H1 (cell line): Measurements from ENCODE around the gene TIMELESS. TPM values are rescaled to one million over a fixed set of nuclear protein-coding genes. Genes with fewer than 3 reads are reported as not detected.

Source experiments
- CTCF ChIA-PET: fragments of 300-600 bp; sonication (Branson Sonifier 250); formaldehyde crosslinking; loops from one replicate; lab custom pipeline; 2021; ENCODE audit not compliant: partially characterized antibody; lab: Charles Lee
- POLR2A ChIA-PET: fragments of 300-600 bp; sonication (Branson Sonifier 250); formaldehyde crosslinking; loops from one replicate; lab custom pipeline; 2021; ENCODE audit warnings: inconsistent platforms; ENCODE audit not compliant: partially characterized antibody; lab: Charles Lee
- DNase-seq, 2 experiments: peaks; one replicate each; pipeline versions ENCODE4 v3.0.0 to v3.0.0-alpha.2; 2010 to 2022; ENCODE audit warnings: low spot score in 2 of 2, low read depth in 1 of 2, mixed read lengths in 1 of 2
- FAIRE-seq: peaks from 2 replicates; lab custom pipeline; 2011; peaks lifted over from hg19 to GRCh38; lab: Jason Lieb, UNC
- H2AFZ ChIP-seq: 2 replicates; pipeline ENCODE4 v1.8.1; 2012; ENCODE audit warnings: low read length, inconsistent platforms
- H2AK5ac ChIP-seq: 2 replicates; pipeline ENCODE4 v1.6.1; 2013; ENCODE audit warnings: low read depth, low read length
- H2BK120ac ChIP-seq: replicated peaks from 2 replicates; pipeline ENCODE3; 2013; ENCODE audit warnings: low read depth, low read length, inconsistent platforms
- H2BK12ac ChIP-seq: 2 replicates; pipeline ENCODE4 v1.6.1; 2013; ENCODE audit warnings: low read depth, low read length
- H2BK15ac ChIP-seq: 2 replicates; pipeline ENCODE4 v1.6.1; 2013; ENCODE audit warnings: low read length
- H2BK20ac ChIP-seq: 2 replicates; pipeline ENCODE4 v1.6.1; 2013; ENCODE audit warnings: low read length
- H2BK5ac ChIP-seq: 2 replicates; pipeline ENCODE4 v1.6.1; 2013; ENCODE audit warnings: low read depth, low read length
- H3K14ac ChIP-seq: 2 replicates; pipeline ENCODE4 v1.6.1; 2013; ENCODE audit warnings: inconsistent platforms; ENCODE audit not compliant: insufficient read length
- H3K18ac ChIP-seq: 2 replicates; pipeline ENCODE4 v1.6.1; 2013; ENCODE audit warnings: low read length; ENCODE audit errors: extremely low read depth
- H3K23ac ChIP-seq: 2 replicates; pipeline ENCODE4 v1.6.1; 2013; ENCODE audit warnings: inconsistent platforms; ENCODE audit not compliant: insufficient read length
- H3K23me2 ChIP-seq: 2 replicates; pipeline ENCODE4 v1.6.1; 2013; ENCODE audit warnings: low read depth, low read length
- H3K27ac ChIP-seq: 2 replicates; pipeline ENCODE4 v1.6.1; 2011; ENCODE audit warnings: low read depth, low read length, inconsistent platforms
- H3K27me3 ChIP-seq, 4 experiments: replicated peaks in 1 of 4; 1 replicate in 1 of 4; 2 replicates in 3 of 4; pipeline versions ENCODE4 v1.6.1 to v1.8.1; 2011 to 2013; ENCODE audit warnings: low read length in 3 of 4, mild to moderate bottlenecking in 3 of 4, inconsistent platforms in 2 of 4, mixed read lengths in 2 of 4, moderate library complexity in 1 of 4; ENCODE audit not compliant: control insufficient read depth in 3 of 4, insufficient read depth in 3 of 4; ENCODE audit errors: extremely low read depth in 1 of 4
- H3K36me3 ChIP-seq, 4 experiments: 2 replicates each; pipeline versions ENCODE4 v1.6.1 to v1.8.1; 2011 to 2013; ENCODE audit warnings: mild to moderate bottlenecking in 4 of 4, low read length in 3 of 4, moderate library complexity in 2 of 4, control low read depth in 1 of 4, inconsistent platforms in 1 of 4; ENCODE audit not compliant: insufficient read depth in 4 of 4, control insufficient read depth in 2 of 4
- H3K4ac ChIP-seq: replicated peaks from 2 replicates; pipeline ENCODE3; 2013; ENCODE audit warnings: low read length, low read depth, mixed read lengths, inconsistent platforms; ENCODE audit not compliant: insufficient read length
- H3K4me1 ChIP-seq, 4 experiments: replicated peaks in 1 of 4; 1 replicate in 1 of 4; 2 replicates in 3 of 4; pipeline versions ENCODE4 v1.6.1 to v1.8.1; 2011 to 2013; ENCODE audit warnings: low read length in 3 of 4, inconsistent platforms in 2 of 4, mixed read lengths in 1 of 4; ENCODE audit not compliant: insufficient read depth in 4 of 4, control insufficient read depth in 3 of 4
- H3K4me2 ChIP-seq, 2 experiments: 2 replicates each; pipeline versions ENCODE4 v1.6.1 to v1.8.1; 2011 to 2013; ENCODE audit warnings: low read depth in 2 of 2, low read length in 2 of 2, control low read depth in 1 of 2, inconsistent platforms in 1 of 2, mild to moderate bottlenecking in 1 of 2; ENCODE audit not compliant: insufficient read depth in 1 of 2
- H3K4me3 ChIP-seq, 4 experiments: fragments of 200-600, 300-600 bp in 1 of 4; sonication (generic), shearing (Covaris generic), sonication (Bioruptor Twin) in 1 of 4; 2 replicates each; pipeline versions ENCODE4 v1.5.1 to v1.8.1; 2011 to 2016; ENCODE audit warnings: low read length in 4 of 4, low read depth in 3 of 4, control low read depth in 2 of 4, inconsistent platforms in 2 of 4, mild to moderate bottlenecking in 2 of 4, mixed read lengths in 1 of 4, moderate library complexity in 1 of 4; ENCODE audit not compliant: insufficient read depth in 2 of 4; ENCODE audit errors: extremely low read depth in 1 of 4
- H3K56ac ChIP-seq: replicated peaks from 2 replicates; pipeline ENCODE3; 2013; ENCODE audit warnings: low read depth, mild to moderate bottlenecking, mixed read lengths, low read length, inconsistent platforms; ENCODE audit not compliant: insufficient read length
- H3K79me1 ChIP-seq: 2 replicates; pipeline ENCODE4 v1.6.1; 2013; ENCODE audit warnings: low read depth, low read length, control low read depth
- H3K79me2 ChIP-seq, 2 experiments: 2 replicates each; pipeline versions ENCODE4 v1.6.1 to v1.8.1; 2012 to 2013; ENCODE audit warnings: low read length in 2 of 2, mild to moderate bottlenecking in 2 of 2, inconsistent platforms in 1 of 2; ENCODE audit not compliant: insufficient read depth in 2 of 2, control insufficient read depth in 1 of 2
- H3K9ac ChIP-seq, 4 experiments: replicated peaks in 1 of 4; 1 replicate in 1 of 4; 2 replicates in 3 of 4; pipeline versions ENCODE4 v1.6.1 to v1.8.1; 2011 to 2013; ENCODE audit warnings: low read depth in 3 of 4, low read length in 3 of 4, control low read depth in 2 of 4, mild to moderate bottlenecking in 2 of 4, moderate library complexity in 2 of 4, inconsistent platforms in 1 of 4; ENCODE audit errors: extremely low read depth in 1 of 4
- H3K9me3 ChIP-seq, 2 experiments: 2 replicates each; pipeline versions ENCODE4 v1.6.1 to v1.8.1; 2012 to 2013; ENCODE audit warnings: mild to moderate bottlenecking in 2 of 2, moderate library complexity in 2 of 2, control low read depth in 1 of 2, inconsistent platforms in 1 of 2, low read depth in 1 of 2, low read length in 1 of 2, mixed read lengths in 1 of 2; ENCODE audit not compliant: insufficient read depth in 2 of 2
- H4K20me1 ChIP-seq, 2 experiments: replicated peaks in 1 of 2; 2 replicates each; pipeline versions ENCODE3 to v1.8.1; 2011 to 2013; ENCODE audit warnings: inconsistent platforms in 2 of 2, low read length in 2 of 2, mild to moderate bottlenecking in 1 of 2; ENCODE audit not compliant: insufficient read depth in 2 of 2, control insufficient read depth in 1 of 2
- H4K5ac ChIP-seq: 2 replicates; pipeline ENCODE4 v1.6.1; 2013; ENCODE audit warnings: low read length, low read depth, mixed read lengths, inconsistent platforms; ENCODE audit not compliant: insufficient read length
- H4K8ac ChIP-seq: 2 replicates; pipeline ENCODE4 v1.8.0; 2013; ENCODE audit warnings: mild to moderate bottlenecking, moderate library complexity, low read length, inconsistent platforms; ENCODE audit not compliant: insufficient read depth; ENCODE audit errors: extremely low read depth
- H4K91ac ChIP-seq: replicated peaks from 2 replicates; pipeline ENCODE3; 2013; ENCODE audit warnings: low read length, mixed read lengths, inconsistent platforms; ENCODE audit not compliant: insufficient read length
- BCL11A ChIP-seq, 2 experiments: IDR thresholded peaks; one replicate each; pipeline ENCODE4 v1.6.1; 2011; ENCODE audit warnings: low read depth in 2 of 2, low read length in 2 of 2, mild to moderate bottlenecking in 2 of 2
- EZH2 ChIP-seq: fragments of 200-600 bp; sonication (generic); IDR thresholded peaks from 2 replicates; pipeline ENCODE4 v1.7.1; 2012; ENCODE audit warnings: low read depth, mild to moderate bottlenecking, moderate library complexity, low read length, inconsistent platforms; ENCODE audit not compliant: severe bottlenecking
- GABPA ChIP-seq: IDR thresholded peaks from 2 replicates; pipeline ENCODE4 v1.6.1; 2011; ENCODE audit warnings: mild to moderate bottlenecking, low read length, moderate library complexity, borderline replicate concordance; ENCODE audit not compliant: insufficient read depth
- MAX ChIP-seq: IDR thresholded peaks from 2 replicates; pipeline ENCODE4 v1.6.1; 2012; ENCODE audit warnings: inconsistent platforms
- NANOG ChIP-seq: IDR thresholded peaks from 2 replicates; pipeline ENCODE4 v1.6.1; 2011; ENCODE audit warnings: low read length, low read depth, mild to moderate bottlenecking, inconsistent platforms; ENCODE audit not compliant: insufficient read depth, poor library complexity, severe bottlenecking
- POU5F1 ChIP-seq: IDR thresholded peaks from 2 replicates; pipeline ENCODE4 v1.6.1; 2011; ENCODE audit warnings: low read depth, mild to moderate bottlenecking, low read length, moderate library complexity
- RBBP5 ChIP-seq: IDR thresholded peaks from 2 replicates; pipeline ENCODE4 v1.7.1; 2012; ENCODE audit warnings: low read depth, mild to moderate bottlenecking, inconsistent platforms, low read length, moderate library complexity, borderline replicate concordance
- SP1 ChIP-seq: IDR thresholded peaks from 2 replicates; pipeline ENCODE4 v1.6.1; 2011; ENCODE audit warnings: low read depth, low read length
- USF2 ChIP-seq: IDR thresholded peaks from 2 replicates; pipeline ENCODE4 v1.6.1; 2011; ENCODE audit warnings: low read length, improper control_type of control experiment
- YY1 ChIP-seq: IDR thresholded peaks from 2 replicates; pipeline ENCODE4 v1.6.1; 2011; ENCODE audit warnings: low read depth, mild to moderate bottlenecking, low read length
- WGBS, 2 experiments: shearing (Covaris generic) in 1 of 2; methylation state at CpG; one replicate each; pipeline versions ENCODE4 v1.1.6 to v1.1.7; 2013 to 2015; ENCODE audit warnings: low lambda C conversion rate in 2 of 2, mixed read lengths in 2 of 2, inconsistent platforms in 1 of 2, low coverage in 1 of 2, missing lambda C conversion rate in 1 of 2; ENCODE audit not compliant: insufficient replicate concordance in 2 of 2, insufficient coverage in 1 of 2, insufficient read length in 1 of 2; ENCODE audit errors: extremely low coverage in 1 of 2, missing lambda C conversion rate in 1 of 2; 5-methylcytosine and 5-hydroxymethylcytosine counted together
- polyA plus RNA-seq, 7 experiments: library from polyadenylated mRNA; depleted of rRNA in 3 of 7; stranded (reverse) in 5 of 7; unstranded in 2 of 7; fragments of >200 nt in 5 of 7; fragments of 200-250 nt in 2 of 7; gene quantifications; 1 replicate in 5 of 7; 2 replicates in 1 of 7; 4 replicates in 1 of 7; pipeline versions ENCODE4 v1.2.1 to v1.2.3, GENCODE V29; 2011 to 2013; ENCODE audit warnings: missing spikeins in 2 of 7, mixed read lengths in 2 of 7
- total RNA-seq: library from RNA; stranded (reverse); fragmentation: NEBNext Ultra II Directional; extraction: Animal tissue kit (Norgen Biotek cat#: 25700); gene quantifications from 2 replicates; pipeline ENCODE4 v1.2.1, GENCODE V29; 2021

The TIMELESS gene
- total and polyA plus RNA-seq, 2 of the 8 experiments (the other 6 are each of a cell fraction or from before 2014, with no cell fraction given), result 17.1 to 86.7 TPM

- peaks cover 7 to 35% (median 32%) of the 10 kb centered on the region in 4 experiments for H3K27me3 ChIP-seq
- H2BK120ac ChIP-seq, result peak overlapping the region; percentile 16
- H2AK5ac ChIP-seq, result no peak overlapping the region
- peak overlapping the region; percentile 79 for H3K4ac ChIP-seq
- DNase-seq (peak in 1 of 2 experiments; percentile 83), FAIRE-seq (no peak)
- no peaks in the 10 kb centered on the region for H3K79me2 ChIP-seq
- no peak overlapping the region for H3K27ac ChIP-seq
- H3K4me2 ChIP-seq, result peak overlapping the region; percentile 83 to 96
- H3K23ac ChIP-seq, result no peak overlapping the region
- peak overlapping the region; percentile 93 for H2AFZ ChIP-seq
- H3K9me3 ChIP-seq, result peaks cover 0 to 5% of the 10 kb centered on the region in 2 experiments; a peak in 2 of 4 replicates
- peaks cover 12% of the 10 kb centered on the region for H3K23me2 ChIP-seq
- peak overlapping the region; percentile 78; the same call in 1 of the 2 replicates for H2BK20ac ChIP-seq
- no peaks in the 10 kb centered on the region; a peak in 1 of 8 replicates for H3K36me3 ChIP-seq
- peak overlapping the region; percentile 56; the same call in 1 of the 2 replicates for H2BK12ac ChIP-seq
- H4K20me1 ChIP-seq, result no peaks in the 10 kb centered on the region
- no peaks in the 10 kb centered on the region for H3K79me1 ChIP-seq
- H4K5ac ChIP-seq, result no peak overlapping the region
- peak overlapping the region; percentile 46; the same call in 1 of the 2 replicates for H2BK5ac ChIP-seq
- H3K14ac ChIP-seq, result no peak overlapping the region
- peaks cover 2 to 5% (median 3%) of the 10 kb centered on the region in 4 experiments; a peak in 6 of 7 replicates for H3K4me1 ChIP-seq
- POLR2A ChIA-PET, result interaction anchor here (1.0 to 1.9 kb wide), 5 partner anchors 9 to 34 kb away, joined by 3 to 10 read pairs (median 5); partner anchors contain the start of gene RBMS2
- H4K91ac ChIP-seq, result peak overlapping the region; percentile 84
- peak overlapping the region; percentile 68 for H4K8ac ChIP-seq
- H3K9ac ChIP-seq, result peak overlapping the region in 3 of 4 experiments; percentile 56 to 72 (median 62); a peak in 6 of 7 replicates
- H3K56ac ChIP-seq, result peak overlapping the region; percentile 24
- WGBS, 2 experiments, result 7% methylated on average over 38 of the region's 44 CpGs; no CpG with 5 or more reads in 1 of the 2 experiments
- peak overlapping the region; percentile 65 for H3K18ac ChIP-seq
- peak overlapping the region; percentile 99 for H2BK15ac ChIP-seq
- CTCF ChIA-PET, result interaction anchor here (1.0 to 1.3 kb wide), 2 partner anchors 26 to 149 kb away, joined by 3 to 5 read pairs; no protein-coding TSS in a partner anchor
- H3K4me3 ChIP-seq, result peak overlapping the region; percentile 65 to 92 (median 74)
- peak; percentile 79; the same call in 1 of the 2 replicates for TF ChIP-seq RBBP5
- no peak for TF ChIP-seq POU5F1
- no peak for TF ChIP-seq YY1
- no peak for TF ChIP-seq SP1
- peak; percentile 84 for TF ChIP-seq MAX
- TF ChIP-seq GABPA, result no peak
- no peak for TF ChIP-seq BCL11A (IDR thresholded peaks at IDR 0.05; ENCODE audit: low read depth in 2 of 2, low read length in 2 of 2)
- TF ChIP-seq EZH2, result no peak
- no peak for TF ChIP-seq NANOG
- peak; percentile 48; the same call in 1 of the 2 replicates for TF ChIP-seq USF2
Observed at GRCh38 chr12:56487448-56488040, 38.3 kb upstream of the TIMELESS start.
